BJ (cell line): Measurements from ENCODE around the gene PXN. TPM values are rescaled to one million over a fixed set of nuclear protein-coding genes. Genes with fewer than 3 reads are reported as not detected.
A peak's percentile ranks its signal among the peaks of the same experiment; 100 is the strongest.

Experiments used
- CTCF ChIA-PET: fragments of 350-600 bp; formaldehyde crosslinking; extraction: SDS; loops from one replicate; lab custom pipeline; 2021; ENCODE audit warnings: antibody characterized with exemption, inconsistent platforms; lab: Yijun Ruan, JAX
- POLR2A ChIA-PET: fragments of 300-600 bp; sonication (Branson Sonifier 250); formaldehyde crosslinking; extraction: SDS; loops from one replicate; lab custom pipeline; 2021; ENCODE audit warnings: antibody characterized with exemption; lab: Charles Lee
- DNase-seq: peaks from one replicate; pipeline ENCODE4 v3.0.0-alpha.2; 2011; ENCODE audit warnings: low read depth
- H3K27me3 ChIP-seq: 2 replicates; pipeline ENCODE4 v1.6.0; 2011; ENCODE audit warnings: low read length; ENCODE audit not compliant: control insufficient read depth, insufficient read depth
- H3K36me3 ChIP-seq: 2 replicates; pipeline ENCODE4 v1.5.1; 2011; ENCODE audit warnings: low read length; ENCODE audit not compliant: control insufficient read depth, insufficient read depth
- H3K4me3 ChIP-seq: 2 replicates; pipeline ENCODE4 v1.5.1; 2011; ENCODE audit warnings: low read depth, mild to moderate bottlenecking, control low read depth, low read length
- polyA plus RNA-seq: library from polyadenylated mRNA; depleted of rRNA; stranded (reverse); fragments of >200 nt; gene quantifications from 2 replicates; pipeline ENCODE4 v1.2.3, GENCODE V29; 2011
- TF ChIP-seq, protein P1 (sequence below): IDR thresholded peaks from 2 replicates; pipeline ENCODE4 v1.5.1; 2011; ENCODE audit warnings: low read depth, mild to moderate bottlenecking, control low read depth, inconsistent platforms, low read length, moderate library complexity; ENCODE audit not compliant: insufficient read depth

Gene PXN
- polyA plus RNA-seq, 1 experiment, result 41.8 TPM

DNA sequence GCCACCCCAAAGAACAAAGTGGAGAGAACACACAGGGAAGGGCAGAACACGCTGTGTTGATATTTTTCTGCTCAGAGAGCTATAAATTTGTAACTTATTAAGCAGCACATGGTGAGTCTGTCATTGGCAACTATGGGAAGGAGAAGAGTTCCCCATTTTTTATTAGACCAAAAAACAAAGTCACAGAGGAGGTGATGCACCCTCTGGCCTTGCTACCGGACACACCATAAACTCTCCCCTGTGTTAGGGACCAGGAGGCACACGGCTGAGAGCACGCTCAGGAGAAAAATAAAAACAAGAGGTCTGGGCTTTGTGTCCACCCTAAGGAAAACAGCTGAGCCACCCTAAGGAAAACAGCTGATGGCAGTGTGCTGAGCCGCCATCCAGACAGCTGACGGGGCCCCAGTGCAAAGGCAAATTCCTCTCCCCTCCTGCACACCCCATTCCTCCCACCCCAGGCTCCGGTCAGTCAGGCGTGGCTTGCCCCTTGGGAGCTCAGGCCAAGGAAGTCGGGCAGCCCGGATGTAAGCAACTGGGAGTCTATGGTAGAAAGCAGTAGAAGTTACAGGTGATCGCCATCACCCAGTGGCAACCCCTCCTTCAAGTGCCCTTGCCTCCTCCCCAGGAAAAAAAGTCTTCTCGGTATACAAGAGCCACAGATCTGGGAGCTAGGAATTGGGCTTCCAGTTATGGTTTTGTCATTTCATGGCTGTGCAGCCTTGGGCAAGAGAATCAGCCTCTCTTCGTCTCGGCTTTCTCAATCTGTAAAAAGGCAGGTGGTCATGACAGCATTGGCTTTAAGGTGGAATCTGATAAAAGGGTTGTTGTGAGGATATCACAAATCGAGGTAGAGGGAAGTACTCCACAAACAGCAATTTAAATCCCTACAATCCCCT lies 2.4 kb downstream of the PXN start:
- POLR2A ChIA-PET, result interaction anchor here (1.1 to 3.5 kb wide), 4 partner anchors 28 to 62 kb away, joined by 5 to 29 read pairs (median 12); partner anchors contain the start of gene RPLP0
- TF ChIP-seq, protein P1, sequence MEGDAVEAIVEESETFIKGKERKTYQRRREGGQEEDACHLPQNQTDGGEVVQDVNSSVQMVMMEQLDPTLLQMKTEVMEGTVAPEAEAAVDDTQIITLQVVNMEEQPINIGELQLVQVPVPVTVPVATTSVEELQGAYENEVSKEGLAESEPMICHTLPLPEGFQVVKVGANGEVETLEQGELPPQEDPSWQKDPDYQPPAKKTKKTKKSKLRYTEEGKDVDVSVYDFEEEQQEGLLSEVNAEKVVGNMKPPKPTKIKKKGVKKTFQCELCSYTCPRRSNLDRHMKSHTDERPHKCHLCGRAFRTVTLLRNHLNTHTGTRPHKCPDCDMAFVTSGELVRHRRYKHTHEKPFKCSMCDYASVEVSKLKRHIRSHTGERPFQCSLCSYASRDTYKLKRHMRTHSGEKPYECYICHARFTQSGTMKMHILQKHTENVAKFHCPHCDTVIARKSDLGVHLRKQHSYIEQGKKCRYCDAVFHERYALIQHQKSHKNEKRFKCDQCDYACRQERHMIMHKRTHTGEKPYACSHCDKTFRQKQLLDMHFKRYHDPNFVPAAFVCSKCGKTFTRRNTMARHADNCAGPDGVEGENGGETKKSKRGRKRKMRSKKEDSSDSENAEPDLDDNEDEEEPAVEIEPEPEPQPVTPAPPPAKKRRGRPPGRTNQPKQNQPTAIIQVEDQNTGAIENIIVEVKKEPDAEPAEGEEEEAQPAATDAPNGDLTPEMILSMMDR, result no peak
- no peaks in the 10 kb centered on the region for H3K27me3 ChIP-seq
- CTCF ChIA-PET, result interaction anchor here (0.7 to 14.8 kb wide), 8 partner anchors 11 to 62 kb away, joined by 3 to 482 read pairs (median 8); partner anchors contain the start of gene RPLP0
- H3K4me3 ChIP-seq, result peak overlapping the region; percentile 95
- no peaks in the 10 kb centered on the region; the same call in 1 of the 2 replicates for H3K36me3 ChIP-seq
- no peak for DNase-seq

GRCh38 chr12:120261951-120262851 lies 3.3 kb downstream of the PXN start:
- H3K27me3 ChIP-seq, result no peaks in the 10 kb centered on the region
- DNase-seq, result no peak
- TF ChIP-seq, protein P1, result no peak
- ChIA-PET POLR2A (interaction anchor here (0.8 to 3.5 kb wide), 4 partner anchors 29 to 61 kb away, joined by 3 to 29 read pairs (median 12); partner anchors contain the start of genes RNU4-2 and RPLP0), CTCF (interaction anchor here (1.2 to 14.8 kb wide), 6 partner anchors 10 to 61 kb away, joined by 5 to 482 read pairs (median 10); partner anchors contain the start of gene RPLP0)
- H3K4me3 ChIP-seq, result peak overlapping the region; percentile 95
- H3K36me3 ChIP-seq, result no peaks in the 10 kb centered on the region; the same call in 1 of the 2 replicates

GRCh38 chr12:120260607-120261006 lies 4.9 kb downstream of the PXN start:
- TF ChIP-seq, protein P1, result no peak
- no peaks in the 10 kb centered on the region; the same call in none of the 2 replicates for H3K36me3 ChIP-seq
- POLR2A ChIA-PET, result interaction anchor here (0.6 kb wide), 1 partner anchor 30 kb away, joined by 3 read pairs; no protein-coding TSS in a partner anchor
- H3K27me3 ChIP-seq, result no peaks in the 10 kb centered on the region
- DNase-seq, result no peak
- CTCF ChIA-PET, result interaction anchor here (2.7 to 14.8 kb wide), 3 partner anchors 14 to 33 kb away, joined by 8 to 482 read pairs (median 99); no protein-coding TSS in a partner anchor
- no peak overlapping the region for H3K4me3 ChIP-seq

GRCh38 chr12:120259418-120260202 lies 5.9 kb downstream of the PXN start:
- no peak overlapping the region for H3K4me3 ChIP-seq
- ChIA-PET POLR2A (no interaction called here), CTCF (interaction anchor here (14.8 kb wide), 1 partner anchor 32 kb away, joined by 482 read pairs; no protein-coding TSS in a partner anchor)
- no peaks in the 10 kb centered on the region for H3K27me3 ChIP-seq
- DNase-seq, result no peak
- TF ChIP-seq, protein P1, result no peak
- peaks cover 2% of the 10 kb centered on the region for H3K36me3 ChIP-seq
